GM21360 (cell line): ENCODE results near the gene SLC38A10.

ENCODE experiments used
- ATAC-seq: cut with Tn5 transposase; IDR thresholded peaks from one replicate; pipeline ENCODE4 v1.9.1; 2021; ENCODE audit warnings: mild to moderate bottlenecking, moderate library complexity; ENCODE audit not compliant: unreplicated experiment

Gene SLC38A10

DNA sequence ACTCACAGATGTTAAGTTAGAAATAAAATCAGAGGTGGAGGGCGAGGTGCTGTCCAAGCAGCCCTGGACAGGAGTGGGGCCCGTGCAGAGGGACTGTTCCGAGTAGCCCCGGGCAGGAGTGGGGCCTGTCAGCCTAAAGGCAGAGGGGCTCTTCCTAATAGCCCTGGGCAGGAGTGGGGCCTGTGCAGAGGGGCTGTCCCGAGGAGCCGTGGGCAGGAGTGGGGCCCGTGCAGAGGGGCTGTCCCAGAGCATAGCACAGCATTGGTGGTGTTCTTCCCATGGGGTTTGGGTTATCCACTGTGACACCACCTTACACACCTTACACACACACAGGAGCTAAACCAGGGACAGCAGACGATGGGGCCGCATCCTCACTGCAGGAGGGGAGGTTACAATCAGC lies 82.7 kb downstream of the SLC38A10 start:
- no peak for ATAC-seq

DNA sequence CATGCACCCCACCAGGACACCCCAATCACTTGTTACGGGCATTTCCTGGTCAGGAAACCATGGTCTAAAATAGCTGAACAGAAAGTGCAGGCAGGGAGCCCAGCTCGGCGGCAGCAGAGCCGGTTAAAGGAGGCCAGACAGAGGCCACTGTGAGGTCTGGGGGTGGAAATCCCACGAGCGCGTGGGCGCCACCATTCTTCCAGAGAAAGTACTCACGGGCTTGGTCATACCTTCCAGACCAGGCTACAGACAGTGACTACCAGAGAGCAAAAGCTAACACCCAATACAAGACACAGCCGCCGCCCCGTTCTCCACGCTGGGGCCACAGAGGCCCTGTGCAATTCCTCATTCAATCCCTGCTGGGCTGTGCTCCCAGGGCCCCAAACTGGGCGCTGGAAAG lies 84.2 kb downstream of the SLC38A10 start:
- ATAC-seq = no peak

DNA sequence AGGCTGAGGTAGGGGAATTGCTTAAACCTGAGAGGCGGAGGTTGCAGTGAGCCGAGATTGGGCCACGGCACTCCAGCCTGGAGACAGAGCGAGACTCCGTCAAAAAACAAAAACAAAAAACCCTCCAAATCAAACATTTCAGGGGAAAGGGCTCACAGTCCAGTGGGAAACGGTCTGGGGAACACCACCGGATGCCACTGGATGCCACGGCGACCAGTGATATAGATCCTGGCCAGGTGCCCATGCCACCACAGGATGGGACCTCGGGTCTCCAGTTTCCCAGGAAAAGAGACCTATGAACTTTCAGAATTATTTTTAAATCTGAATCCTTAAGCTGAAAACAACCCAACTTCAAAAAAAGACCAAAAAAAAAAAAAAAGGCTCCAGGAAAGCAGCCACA lies 84.6 kb downstream of the SLC38A10 start:
- ATAC-seq = no peak

DNA sequence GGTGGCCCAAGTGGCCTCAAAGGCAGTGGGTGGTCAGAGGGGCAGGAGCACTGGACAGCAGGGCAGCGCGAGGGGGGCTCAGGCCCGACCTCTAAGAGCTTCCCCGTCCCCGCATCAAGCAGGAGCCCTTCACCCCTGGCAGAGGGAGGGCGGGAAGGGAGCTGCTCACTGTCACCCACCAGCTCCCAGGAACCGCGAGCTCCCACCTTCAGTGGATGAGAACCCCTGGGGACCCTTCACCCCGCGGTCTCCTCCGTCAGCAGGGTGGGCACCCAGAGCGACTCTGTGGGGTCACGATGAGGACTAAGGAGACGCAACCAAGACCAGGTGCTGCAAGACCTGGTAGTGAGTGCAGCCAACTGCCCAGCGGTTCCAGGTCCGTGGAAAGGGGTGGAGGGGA lies 86.0 kb downstream of the SLC38A10 start:
- no peak for ATAC-seq

DNA sequence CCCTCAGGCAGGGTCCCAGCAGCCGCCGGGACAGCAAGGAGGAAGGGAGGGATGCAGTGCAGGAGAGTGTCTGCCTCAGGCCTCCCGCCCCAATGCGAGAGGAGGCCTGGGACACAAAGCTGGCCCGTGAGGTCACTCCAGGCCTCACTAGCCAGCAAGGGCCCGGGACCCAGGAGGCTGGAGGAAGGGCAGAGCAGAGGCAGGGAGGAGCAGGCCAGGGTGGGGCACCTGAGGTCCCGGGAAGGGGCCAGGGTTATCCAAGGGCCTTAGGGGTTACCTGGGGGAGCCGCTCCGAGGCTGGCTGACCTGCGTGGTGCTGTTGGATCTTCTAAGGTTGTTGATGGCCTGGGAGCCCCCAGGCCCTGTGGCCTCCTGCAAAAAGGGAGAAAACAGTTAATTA lies 86.5 kb downstream of the SLC38A10 start:
- no peak for ATAC-seq

DNA sequence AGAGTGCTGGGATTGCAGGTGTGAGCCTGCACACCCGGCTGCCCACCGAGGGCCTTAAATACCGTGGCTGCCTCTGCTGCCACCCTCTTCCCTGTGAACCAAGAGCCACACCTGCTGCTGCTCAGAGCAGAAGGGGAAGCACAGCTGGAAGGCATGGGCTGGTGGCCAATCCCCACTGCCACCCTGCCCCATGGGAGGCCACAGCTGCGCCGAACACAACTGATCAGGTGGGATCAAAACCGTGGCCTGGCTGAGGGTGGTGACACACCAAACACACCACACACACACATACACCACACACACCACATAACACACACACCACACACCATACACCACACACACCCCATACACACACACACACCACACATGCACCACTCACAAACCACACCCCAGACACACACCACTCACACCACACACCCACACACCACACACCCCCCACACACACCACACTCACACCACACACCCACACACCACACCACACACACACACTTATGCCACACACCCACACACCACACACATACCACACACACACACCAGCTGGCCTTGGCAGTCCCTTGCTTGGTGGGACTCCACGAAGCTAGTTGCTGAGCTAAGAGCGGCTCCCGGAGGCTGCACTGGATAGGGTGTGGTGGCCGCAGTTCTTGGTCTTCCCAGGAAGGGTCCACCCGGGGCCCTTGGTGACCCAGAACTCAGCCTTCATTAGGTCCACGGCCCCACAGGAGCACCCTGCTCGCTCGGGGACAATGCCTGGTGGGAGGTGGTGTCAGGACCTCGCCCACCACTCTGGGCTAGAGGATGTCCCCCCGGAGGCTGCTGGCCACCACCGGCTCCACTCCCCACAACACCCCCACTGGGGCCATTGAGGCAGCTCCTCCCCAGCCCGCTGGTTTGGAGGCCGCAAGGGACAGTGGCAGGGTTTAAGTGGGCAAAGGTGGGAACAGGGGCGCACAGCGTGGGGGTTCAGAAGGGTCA lies 87.2 kb downstream of the SLC38A10 start:
- ATAC-seq = no peak

DNA sequence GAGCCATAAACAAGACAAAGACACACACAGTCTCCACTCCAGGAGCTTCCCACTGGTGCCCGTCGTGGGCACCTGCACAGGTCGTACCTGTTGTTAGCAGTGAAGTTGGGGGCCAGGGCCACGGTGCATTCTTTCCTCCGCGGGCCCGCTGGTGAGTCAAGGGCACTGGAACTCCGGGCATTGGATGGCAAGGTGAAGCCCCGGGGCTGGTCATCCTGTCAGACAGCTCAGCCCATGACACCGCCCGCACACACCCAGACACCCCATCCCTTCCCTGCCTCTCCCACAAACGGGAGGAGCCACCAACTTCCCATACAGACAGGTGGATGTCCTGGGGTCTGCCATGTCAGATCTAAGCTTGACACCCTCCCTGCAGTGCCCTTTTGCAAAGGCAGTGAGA lies 88.5 kb downstream of the SLC38A10 start:
- no peak for ATAC-seq

DNA sequence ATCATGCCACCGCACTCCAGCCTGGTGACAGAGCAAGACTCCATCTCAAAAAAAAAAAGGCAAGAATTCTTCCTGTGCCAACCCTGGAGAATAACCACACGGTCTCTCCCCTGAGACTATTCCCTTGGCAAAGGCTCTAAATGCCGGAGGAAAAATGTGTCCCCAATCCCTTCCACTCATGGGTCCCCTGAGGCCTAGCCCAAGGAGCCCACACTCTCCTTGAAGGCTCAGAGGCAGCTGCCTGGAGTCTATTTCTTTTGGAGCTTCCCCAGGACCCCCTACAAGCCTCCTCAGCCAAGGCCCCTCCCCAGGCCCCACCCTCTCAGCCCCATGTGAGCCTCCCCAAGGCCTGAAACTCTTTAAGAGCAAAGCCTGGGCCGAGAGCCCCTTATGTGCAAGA lies 88.9 kb downstream of the SLC38A10 start:
- ATAC-seq = no peak

DNA sequence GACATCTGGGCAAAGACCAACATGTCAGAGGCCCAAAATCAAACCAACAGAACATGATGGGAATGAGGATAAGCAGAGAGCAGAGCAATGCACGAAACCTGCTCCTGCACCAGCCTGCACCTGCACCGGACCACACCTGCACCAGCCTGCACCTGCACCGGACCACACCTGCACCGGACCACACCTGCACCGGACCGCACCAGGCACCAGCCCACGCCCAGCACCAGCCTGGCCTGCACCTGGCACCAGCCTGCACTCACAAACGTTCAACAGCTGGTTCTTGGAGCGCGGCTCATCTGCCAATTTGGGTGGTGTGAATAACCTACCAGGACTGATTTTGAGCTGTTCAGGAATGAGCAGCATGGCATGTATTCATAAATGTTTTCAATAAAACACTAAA lies 90.5 kb downstream of the SLC38A10 start:
- ATAC-seq = no peak

DNA sequence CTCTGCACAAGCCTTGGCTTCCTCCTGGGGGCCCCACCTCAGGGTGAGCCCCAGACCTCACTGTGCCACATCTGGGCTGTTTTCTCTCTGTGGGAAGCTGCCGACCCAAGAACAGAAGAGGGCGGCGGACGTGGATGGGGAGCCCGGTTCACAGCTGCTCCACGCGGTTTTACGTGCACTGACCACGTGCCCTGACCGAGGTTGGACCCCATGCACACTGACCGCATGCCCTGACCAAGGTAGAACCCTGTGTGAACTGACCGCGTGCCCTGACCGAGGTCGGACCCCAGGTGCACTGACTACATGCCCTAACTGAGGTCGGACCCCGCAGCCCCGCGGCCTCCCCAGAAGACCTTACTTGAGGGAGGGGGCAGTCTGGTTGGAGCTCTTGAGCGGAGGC lies 92.0 kb downstream of the SLC38A10 start:
- ATAC-seq = no peak

DNA sequence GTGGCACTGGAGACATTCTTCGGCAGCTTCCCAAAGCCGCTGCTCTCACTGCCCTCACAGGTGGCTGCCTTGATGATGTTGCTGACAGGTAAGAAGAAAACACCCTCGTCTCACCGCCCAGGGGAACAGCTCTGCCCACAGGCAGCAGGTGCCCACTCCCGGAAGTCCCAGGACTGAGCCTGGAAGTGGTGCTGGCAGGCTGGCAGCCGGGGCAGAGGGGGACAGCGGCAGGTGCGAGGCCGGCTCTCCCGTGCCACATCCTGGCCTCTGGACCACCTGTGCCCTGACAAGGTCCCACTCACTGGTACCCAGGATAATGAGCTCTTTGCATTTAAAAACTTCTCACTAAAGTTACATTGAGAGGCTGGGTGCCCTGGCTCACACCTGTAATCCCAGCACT lies 92.8 kb downstream of the SLC38A10 start:
- no peak for ATAC-seq

DNA sequence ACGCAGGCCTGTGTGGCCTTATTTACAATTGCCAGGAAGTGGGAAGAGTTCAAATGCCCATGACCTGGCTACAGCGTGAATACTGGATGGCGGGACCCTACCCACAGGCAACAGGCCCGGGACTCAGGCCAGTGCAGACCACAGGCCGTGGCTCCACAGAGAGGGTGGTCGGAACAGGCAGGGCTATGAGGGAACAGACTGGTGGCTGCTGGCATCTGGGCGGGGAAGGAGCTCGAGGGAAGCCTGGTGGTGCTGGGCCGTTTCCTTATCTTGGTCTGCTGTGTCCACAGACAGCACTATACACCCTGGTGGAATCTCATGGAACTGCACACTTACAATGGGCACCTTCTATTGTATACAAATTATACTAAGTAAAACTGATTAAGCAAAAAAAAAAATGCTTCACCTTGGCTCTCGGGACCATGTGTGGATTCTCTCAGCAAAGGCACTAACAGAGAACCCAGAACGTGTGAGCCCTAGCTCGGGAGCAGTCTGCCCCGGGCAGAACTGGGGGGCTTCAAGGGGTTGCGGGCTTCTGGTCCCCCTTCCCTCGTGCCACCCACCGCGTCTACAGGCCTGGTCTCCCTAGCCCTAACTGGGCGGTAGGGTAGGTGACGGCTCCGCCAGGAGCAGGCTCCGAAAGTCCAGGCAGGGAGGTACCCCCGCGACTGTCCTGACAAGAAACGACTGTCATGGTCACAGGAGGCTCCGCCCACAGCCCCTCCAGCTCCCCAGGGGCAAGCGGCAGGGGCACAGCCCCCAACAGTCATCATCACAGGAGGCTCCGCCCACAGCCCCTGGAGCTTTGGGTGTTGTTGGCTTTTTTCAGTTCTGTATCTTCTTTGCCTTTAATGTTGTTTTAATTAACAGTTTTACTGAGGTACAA lies 94.2 kb downstream of the SLC38A10 start:
- no peak for ATAC-seq

DNA sequence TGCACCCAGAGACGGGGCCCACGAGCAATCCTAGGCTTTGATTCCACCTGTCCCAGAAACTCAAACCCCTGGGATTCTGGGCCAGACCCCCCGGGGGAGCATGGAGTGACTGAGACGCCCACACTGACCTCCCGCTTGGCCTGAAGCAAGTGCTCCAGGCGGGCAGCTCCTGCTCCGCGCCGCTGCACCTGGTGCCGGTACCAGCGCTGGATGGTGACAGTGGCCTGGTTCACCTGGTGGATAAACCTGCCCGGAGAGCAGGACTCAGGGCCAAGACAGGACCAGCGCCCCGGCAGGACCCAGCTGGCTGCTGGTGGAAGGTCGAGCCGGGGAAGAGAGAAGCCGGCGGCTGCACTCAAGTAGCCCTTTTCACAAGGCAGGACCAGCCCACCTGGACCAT lies 94.9 kb downstream of the SLC38A10 start:
- ATAC-seq = no peak

DNA sequence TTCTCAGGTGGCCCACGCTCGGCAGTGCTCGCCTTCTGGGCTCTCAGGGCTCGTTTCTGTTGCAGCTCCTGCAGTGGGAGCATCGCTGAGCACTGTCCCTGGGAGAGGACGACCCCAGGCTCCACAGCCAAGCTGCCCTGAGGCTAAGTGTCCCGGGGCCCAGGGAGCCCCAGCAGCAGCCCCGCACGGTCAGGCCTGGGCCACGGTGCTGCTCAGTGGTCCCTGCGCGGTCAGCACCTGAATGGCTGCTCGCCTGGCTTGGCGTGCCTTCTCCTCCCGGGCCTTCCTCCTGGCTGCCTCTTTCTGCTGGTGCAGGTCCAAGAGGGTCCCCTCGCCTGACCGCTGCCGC lies 95.7 kb downstream of the SLC38A10 start:
- ATAC-seq = no peak

DNA sequence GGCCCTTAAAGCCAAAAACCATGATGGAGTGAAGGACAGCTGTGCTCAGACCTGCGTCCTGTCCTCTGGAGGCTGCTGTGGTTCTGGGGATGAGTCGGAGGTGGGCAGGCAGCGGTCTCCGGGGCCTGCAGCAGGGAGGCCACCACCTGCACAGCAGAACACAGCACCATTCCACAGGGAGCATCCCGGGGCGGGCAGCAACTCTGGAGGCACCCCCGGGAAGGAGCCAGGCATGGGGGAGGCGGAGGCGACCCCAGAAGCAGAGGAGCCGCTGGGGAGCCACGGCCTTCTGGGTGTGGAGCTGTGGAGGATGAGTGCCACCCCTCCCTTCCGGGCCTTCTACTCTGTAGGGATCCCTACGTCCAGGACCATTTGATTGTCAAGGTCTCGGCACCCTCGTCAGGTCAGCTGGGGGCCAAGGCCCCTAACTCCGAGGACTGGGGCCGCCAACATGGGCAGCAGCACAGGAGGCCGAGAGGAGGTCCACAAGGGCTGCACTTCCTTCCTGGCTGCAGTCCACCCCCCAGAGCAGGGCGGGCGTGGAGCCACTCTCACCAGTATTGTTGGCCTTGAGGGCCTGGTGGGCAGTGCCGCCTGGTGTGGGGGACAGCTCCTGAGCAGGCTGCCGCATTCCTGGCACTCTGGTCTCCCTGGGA lies 96.2 kb downstream of the SLC38A10 start:
- ATAC-seq = no peak

DNA sequence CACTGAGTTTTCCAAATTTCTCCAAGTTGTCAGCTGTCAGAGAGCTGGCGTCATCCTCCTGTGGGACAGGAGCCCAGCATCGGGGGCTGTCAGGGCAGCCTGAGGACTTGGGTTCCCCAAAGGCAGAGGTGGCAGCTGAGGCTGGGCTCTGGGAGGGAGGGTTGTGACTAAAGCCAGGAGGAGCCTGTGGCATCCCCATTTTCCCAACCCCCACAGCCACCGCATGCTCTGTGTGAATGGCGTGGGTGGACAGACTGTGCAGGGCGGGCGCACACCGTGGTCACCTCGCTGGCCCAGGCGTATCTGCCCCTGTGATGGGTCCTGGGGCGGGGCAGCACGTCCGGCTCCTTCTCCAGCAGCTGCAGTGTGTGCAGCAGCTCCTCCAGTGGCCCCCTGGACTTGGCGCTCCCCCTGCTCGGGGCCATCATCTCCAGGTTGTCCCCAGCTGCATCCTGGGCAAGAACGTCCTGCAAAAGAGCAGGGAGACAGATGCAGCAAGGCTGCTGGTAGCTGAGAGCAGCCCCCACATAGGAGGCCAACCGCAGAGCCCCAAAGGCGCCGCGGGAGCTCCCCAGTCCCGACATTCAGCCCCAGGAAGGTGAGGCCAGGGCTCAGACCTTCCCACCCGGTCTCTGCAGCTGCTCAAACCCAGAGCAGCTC lies 97.1 kb downstream of the SLC38A10 start:
- no peak for ATAC-seq

DNA sequence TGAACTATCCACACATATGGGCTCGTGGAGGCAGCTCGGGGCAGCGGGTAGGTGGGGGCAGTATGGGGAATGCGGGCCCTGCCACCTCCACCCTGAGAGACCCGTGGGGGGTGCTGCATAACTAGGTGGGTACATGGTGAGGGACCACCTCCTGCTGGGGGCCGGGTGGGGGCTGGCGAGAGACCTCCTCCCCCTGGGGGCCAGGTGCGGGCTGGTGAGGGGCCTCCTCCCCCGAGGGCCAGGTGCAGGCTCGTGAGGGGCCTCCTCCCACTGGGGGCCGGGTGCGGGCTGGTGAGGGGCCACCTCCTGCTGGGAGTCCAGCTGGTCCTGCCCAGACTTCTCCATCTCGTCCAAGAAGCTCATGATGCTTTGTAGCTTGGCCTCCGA lies 97.7 kb downstream of the SLC38A10 start:
- ATAC-seq = no peak

DNA sequence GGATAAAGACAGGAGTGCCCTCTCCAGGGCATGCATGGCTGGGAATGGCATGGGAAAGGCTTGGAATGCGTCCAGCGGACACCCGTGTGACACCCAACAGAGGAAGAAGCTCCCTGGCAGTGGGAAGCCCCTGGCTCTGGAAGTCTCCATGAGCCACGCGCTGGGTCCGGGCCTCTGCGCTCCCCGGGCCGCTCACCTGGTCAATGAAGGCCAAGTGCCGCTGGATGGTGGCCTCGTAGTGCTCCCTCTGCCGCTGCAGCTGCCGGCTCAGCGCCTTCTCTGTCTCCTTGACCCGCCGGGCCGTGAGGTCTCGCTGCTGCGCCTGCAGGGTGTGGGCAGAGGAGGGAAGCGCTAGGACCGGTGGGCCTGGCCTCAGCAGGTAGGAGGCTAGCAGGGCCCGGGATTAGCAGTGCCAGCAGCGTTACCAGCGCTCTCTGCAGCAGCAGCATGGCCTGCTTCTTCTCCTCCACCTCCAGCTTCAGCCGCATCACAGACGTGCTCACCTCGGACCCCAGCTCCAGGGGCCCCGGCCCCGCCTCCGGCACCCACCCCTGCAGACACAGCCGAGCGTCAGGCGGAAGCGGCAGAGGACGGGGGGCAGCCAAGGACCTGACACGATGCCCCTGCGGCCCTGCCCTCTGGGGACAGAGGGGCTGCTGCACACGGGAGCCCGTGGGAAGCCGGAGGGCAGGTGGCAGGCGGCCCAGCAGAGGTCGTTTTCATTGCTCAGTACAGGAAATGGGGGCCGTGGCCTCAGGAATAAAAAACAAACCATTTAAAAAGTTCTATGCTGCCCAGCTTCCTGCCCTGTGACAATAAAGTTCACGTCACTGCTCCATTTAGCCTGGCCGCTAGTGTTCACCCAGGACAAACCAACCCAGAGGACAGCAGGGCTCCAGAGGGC lies 98.3 kb downstream of the SLC38A10 start:
- ATAC-seq = no peak

DNA sequence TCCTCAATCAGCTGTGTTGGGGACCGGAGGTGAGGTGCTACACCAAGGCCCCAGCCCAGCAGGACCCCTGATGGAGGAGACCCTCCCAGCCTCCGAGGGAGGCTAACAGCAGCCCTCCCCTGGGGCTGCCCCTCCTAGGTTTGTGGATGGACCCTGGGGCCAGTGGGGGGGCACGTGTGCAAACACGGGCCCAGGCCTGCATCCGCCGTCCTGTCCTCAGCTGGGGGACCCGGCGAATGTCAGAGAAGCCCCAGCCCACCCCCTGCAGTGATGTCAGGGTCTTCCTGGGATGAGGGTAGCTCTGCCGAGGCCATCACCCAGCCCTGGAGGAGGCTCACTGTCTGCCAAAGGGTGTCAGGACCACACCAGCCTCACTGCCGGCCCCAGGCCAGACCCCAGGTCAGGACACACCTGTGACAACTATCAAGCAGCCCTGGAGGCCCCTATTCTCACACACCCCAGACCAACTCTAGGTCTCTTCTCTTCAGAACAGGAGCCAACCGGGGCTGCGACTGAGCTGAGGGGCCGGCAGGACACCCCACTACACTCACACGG lies 99.1 kb downstream of the SLC38A10 start:
- no peak for ATAC-seq
